Right ventricle myocardium inferior (tissue), 1 donor: ENCODE measurements around the gene SULF2. TPM values are rescaled to one million over a fixed set of nuclear protein-coding genes. Genes with fewer than 3 reads are reported as not detected.
A peak's percentile ranks its signal among the peaks of the same experiment; 100 is the strongest.

Experiments used
- ATAC-seq: fragments of 200-7000 bp; cut with Tn5 transposase; one replicate; pipeline ENCODE4 v1.9.1; 2020; ENCODE audit warnings: mild to moderate bottlenecking, moderate library complexity
- DNase-seq: peaks from one replicate; pipeline ENCODE4 v3.0.0; 2021; ENCODE audit errors: missing footprints
- intact Hi-C: fragments of 100-400 bp; cut with DNase I; formaldehyde crosslinking; loops from one replicate; pipeline ENCODE4 v1.11.0; 2022
- total RNA-seq: library from RNA; stranded (reverse); fragmentation: NEBNext Ultra II Directional; extraction: Animal tissue kit (Norgen Biotek cat#: 25700); gene quantifications from one replicate; pipeline ENCODE4 v1.2.1, GENCODE V29; 2021
- donor health status: DM: no; HTN: yes; CAD: no; lungs with severe emphysema.

SULF2 gene
- total RNA-seq, 1 donor from 2014 or later: 29.5 TPM

DNA sequence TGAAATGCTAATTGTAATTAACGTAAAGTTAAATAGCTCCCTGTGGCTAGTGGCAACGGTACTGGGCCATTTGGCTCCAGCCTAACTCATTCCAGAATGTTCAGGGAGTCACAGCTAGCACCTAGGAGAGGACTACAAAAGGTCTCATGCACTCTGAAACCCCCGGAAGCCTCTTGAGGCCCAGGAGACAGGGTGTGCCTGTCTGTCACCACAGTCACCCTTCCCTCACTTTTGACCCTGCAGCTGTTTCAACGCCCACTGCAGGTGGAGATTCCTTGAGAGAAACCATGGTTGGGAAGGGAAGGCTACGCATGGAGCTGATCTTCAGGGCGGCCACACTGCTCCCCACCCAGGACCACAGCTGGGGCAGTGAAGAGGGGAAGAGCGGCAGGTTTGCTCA lies 58.6 kb downstream of the SULF2 start:
- intact Hi-C loops: loop anchor here (5.0 to 10.0 kb wide), 2 partner anchors 61 to 568 kb away; partner anchors contain the start of gene SULF2
- DNase-seq: no peak
- ATAC-seq: no peak

DNA sequence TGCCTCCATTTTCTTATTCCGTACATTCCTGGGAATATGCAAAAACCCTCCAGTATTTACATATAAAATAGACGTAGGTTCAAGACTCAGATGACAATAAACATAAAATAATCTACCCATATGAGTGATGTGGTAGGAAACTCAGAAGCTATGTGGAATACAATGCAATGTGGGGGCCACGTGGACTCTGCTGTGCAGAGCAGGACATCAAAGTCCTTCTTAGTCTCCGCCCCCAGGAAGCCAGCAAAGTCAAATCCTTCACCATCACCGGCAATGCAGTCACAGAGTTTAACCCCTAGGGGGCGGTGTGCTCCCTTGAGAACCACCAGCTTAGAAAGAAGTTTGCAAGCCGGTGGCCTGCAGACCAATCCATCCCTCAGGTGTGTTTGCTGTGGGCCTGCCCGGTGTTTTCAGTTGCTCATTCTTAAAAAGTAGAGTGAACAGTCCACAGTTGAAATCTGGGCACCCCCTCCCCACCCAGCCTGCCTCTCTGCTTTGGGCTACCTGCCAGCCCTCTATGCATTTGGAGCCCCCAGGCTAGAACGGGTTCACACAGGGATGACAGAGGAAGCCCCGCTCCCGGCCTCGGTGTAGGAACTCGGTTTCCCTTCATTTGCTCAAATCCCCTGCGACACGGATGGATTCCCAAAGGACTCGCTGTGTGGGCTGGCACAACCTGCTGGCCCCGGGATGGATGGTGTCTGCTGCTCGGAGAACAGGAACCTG lies 59.9 kb downstream of the SULF2 start:
- peak; percentile 27 for ATAC-seq
- DNase-seq: peak; percentile 74
- intact Hi-C loops: loop anchor here (1.0 to 10.0 kb wide), 3 partner anchors 62 to 896 kb away; partner anchors contain the start of gene SULF2

DNA sequence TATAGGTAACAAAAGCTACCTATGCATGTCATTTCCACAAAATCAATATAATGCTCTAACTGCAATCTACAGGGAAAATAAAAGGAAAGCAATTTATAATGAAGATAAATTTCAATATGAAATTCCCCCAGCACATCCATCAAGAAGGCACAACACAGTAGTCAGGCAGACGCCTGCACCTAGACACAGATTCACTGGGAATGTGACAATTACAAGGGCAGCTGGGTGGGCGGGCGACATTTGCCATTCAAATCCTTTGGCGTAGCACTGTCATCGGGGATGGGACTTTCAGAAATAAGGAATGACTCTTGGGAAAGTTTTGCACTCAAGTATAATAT lies 60.4 kb downstream of the SULF2 start:
- ATAC-seq (no peak), DNase-seq (no peak)
- intact Hi-C loops: loop anchor here (1.0 to 10.0 kb wide), 3 partner anchors 62 to 896 kb away; partner anchors contain the start of gene SULF2

DNA sequence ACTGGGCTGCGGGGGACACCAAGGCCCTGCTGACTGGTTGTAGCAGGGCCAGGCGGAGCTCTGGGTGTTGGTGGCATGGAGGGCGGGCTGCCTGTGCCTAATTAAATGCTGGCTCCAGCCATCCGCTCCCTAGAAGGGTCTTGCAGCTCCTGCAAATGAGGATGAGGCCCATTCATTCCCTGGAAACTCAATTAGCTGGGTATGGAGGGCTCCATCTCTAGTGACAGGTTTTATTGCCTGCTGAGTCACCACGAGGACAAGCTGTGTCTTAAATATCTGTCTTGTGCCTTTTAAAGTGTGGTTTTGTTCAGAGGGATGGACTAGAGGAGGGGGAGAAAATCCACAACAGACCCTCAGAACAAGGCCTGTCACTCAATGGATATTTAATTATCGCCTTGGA lies 60.9 kb downstream of the SULF2 start:
- intact Hi-C loops: loop anchor here (10.0 kb wide), 1 partner anchor 570 kb away; no protein-coding TSS in a partner anchor
- DNase-seq: no peak
- no peak for ATAC-seq

DNA sequence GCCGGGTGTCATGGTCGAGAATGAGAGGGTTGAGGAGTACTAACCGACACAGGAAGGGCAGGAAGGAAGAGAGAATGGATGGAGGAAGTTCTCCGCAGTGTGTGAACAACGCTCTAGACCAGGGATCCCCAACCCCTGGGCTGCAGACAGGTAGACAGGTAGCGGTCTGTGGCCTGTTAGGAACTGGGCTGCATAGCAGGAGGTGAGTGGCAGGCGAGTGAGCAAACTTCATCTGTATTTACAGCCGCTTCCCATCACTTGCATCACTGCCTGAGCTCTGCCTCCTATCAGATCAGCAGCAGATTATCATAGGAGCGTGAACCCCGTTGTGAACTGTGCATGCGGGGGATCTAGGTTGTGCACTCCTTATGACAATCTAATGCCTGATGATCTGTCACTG lies 62.0 kb downstream of the SULF2 start:
- intact Hi-C loops: loop anchor here (10.0 kb wide), 1 partner anchor 571 kb away; no protein-coding TSS in a partner anchor
- no peak for ATAC-seq
- no peak for DNase-seq

DNA sequence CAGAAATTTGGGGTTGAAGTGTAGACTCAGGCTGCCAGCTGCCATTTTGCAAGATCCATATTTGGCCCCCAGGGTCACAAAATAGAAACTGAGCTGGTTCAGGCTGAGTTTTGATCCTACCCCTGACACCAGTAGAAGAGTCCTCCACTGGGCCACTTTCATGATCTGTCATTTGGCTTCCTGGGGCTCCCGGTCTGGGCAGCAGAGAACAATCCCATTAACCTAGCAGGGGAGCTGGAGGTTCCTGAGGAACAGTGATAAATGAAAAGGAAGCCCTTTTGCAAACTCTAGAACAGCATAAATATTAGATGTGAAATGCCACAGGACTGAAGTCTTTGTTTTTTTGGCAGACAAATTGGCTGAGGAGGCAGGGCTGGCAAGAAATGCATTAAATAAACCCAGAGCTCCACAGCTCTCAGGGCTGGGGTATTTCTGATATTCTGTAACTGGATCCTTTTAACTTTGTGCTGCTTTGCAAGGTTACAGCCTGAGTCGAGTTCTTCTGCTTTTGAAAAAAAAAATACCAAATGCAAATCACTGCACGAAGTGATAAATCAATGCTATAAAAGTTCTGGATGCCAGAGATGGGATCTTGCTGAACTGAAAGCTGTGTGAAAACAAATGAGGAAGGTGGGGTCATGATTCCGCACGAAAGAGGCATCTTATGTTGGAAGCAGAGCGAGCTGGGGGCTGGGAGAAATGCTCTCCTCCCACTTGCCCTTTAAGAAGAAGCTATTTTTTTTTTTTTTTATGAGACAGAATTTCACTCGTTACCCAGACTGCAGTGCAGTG lies 64.4 kb downstream of the SULF2 start:
- DNase-seq (no peak), ATAC-seq (no peak)
- intact Hi-C loops: loop anchor here (10.0 kb wide), 1 partner anchor 574 kb away; no protein-coding TSS in a partner anchor

DNA sequence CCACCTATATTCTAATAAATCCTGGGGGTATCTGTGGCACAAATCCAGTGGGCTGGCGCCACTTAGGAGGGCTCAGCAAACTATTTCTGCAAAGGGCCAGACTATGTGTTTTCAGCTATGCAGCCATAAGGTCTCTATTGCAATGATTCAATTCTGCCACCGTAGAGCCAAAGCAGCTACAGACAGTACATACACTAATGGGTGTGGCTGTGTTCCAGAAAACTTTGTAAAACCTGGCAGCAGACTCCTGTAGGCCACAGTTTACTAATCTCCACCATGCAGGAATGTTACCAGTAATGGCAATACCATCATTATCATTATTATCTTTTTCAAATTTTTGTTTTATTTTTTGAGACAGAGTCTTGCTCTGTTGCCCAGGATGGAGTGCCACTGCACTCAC lies 65.7 kb downstream of the SULF2 start:
- intact Hi-C loops: loop anchor here (10.0 kb wide), 1 partner anchor 575 kb away; no protein-coding TSS in a partner anchor
- ATAC-seq (no peak), DNase-seq (no peak)

DNA sequence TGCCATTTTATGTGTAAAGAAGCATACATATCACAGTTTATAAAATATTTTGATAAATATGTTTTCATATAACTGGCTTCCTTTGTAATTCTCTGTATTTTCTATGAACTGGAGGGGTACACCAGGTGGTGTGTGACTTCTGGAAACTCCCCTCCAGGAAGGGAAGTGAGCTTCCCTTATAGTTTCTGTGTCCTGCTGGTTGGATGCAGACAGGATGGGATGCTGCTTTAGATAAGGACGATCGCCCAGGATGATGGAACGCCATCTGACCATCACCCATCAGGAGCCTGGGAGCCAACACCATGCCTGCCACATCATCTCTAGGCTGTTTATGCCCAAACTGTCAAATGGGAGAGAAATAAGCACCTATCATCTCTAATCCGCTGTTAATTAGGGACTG lies 66.1 kb downstream of the SULF2 start:
- intact Hi-C loops: no loop called here
- DNase-seq (no peak), ATAC-seq (no peak)

DNA sequence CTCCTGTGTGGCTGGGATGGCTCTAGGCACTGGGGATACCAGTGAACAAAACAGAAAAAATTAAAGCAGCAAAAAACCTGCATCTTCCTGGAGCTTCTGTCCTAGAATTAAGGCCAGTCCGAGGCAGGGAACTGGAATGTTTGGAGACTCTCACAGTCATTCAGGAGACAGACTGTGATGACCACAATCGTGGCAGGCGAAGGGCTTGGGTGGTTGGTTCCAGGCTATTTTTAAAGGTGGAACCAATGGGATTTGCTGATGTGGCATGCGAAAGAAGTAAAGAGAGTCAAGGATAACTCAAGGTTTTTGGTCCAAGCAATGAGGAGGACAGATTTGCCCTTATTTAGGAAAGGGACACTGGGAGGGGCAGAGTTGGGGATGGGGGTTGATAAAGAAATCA lies 66.9 kb downstream of the SULF2 start:
- ATAC-seq (no peak), DNase-seq (no peak)

DNA sequence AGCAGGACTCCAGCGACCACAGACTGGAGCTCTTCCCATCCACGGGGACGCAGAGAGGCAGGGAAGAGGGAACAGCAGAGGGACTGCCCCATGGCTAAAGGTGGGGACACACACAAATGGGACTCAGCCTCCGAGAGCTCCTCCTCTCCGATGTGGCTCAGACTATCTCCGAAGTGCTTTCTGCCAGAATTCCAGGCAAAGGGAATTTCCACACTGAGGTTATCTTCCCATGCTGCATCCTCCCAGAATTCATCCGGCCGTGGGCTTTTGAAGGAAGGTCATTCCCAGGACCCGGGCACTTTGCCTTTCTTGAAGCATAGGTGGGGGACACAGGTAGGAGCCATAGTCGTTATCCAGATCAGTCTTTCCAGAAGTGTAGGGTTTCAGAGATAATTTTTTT lies 67.9 kb downstream of the SULF2 start:
- no peak for ATAC-seq
- DNase-seq: no peak
- intact Hi-C loops: no loop called here

More for the DNA sequence above, 66.9 kb downstream of the SULF2 start:
- intact Hi-C loops: no loop called here

DNA sequence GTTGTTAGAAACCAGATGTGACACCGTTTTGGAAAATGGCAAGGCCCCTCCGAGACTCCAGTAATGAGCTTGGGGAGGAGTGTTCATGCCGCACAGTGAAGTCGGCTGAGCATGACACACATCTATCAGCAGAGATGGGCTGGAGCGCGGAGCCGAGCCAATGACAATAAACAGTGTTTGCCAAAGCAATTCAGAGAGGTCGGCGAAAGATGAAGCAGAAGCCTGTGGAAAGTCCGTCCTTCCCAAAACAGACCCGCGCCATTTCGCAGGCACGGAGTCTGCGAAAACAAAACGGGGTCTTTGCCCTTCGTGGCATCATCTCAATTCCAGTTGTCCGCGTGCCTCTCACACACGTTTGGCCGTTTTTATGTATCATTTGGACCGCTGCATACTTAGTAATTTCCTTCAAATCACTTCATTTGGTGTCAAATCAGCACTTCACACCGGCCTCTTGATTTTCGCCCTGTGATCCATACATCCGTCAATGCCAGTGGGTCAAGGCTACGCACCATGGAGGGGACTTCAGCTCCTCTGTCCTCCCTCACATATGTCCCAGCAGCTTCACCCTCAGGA lies 71.3 kb downstream of the SULF2 start:
- DNase-seq: no peak
- no peak for ATAC-seq
- intact Hi-C loops: no loop called here

DNA sequence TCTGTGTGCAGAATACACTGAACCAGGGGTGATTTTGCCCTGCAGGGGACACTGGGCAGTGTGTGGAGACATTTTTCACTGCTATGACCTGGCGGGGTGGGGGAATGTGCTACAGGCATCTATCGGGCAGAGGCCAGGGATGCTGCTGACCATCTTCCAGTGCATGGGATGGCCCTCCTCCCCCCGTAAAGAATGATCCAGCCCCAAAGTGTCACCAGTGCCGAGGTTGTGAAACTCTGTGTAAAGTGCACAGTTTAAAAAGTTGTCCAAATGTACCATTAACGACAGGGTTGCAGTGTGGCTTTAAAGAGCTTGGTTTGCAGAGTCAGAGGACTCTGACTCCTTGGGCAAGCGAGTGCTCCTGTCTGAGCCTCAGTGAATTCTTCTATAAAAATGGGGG lies 72.1 kb downstream of the SULF2 start:
- DNase-seq: no peak
- intact Hi-C loops: no loop called here

DNA sequence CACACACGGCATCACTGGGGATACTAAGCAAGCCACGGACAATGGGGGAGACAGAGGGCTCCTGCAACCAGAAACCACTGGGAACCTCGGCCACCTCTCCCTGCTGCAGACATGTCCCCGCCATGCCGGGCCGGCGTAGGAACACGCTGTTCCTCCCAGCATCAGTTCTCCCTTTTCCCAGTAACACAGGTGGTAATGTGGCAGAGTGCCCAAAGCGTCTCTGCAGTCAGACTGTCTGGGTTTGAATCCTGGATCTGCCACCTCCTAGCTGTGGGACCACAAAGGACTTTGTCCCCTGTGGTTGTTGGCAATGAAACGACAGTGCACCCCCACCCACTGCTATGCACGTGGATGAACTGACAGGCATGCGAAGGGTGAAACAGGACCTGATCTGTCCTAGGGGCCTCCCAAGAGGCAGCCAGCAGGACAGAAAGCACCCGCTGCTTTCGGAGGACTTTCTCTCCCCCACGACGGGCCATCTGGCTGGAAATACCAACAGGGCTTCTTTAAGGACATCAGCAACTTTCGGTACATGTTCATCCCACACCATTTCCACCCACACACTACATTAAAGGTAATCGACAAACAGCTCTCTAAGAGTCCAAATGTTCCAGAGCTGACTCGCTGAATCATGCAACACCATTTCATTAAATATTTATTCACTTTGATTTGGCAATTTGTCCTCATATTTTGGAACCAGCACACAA lies 74.1 kb downstream of the SULF2 start:
- intact Hi-C loops: no loop called here
- DNase-seq (no peak), ATAC-seq (no peak)

More for the DNA sequence above, 72.1 kb downstream of the SULF2 start:
- ATAC-seq: no peak

DNA sequence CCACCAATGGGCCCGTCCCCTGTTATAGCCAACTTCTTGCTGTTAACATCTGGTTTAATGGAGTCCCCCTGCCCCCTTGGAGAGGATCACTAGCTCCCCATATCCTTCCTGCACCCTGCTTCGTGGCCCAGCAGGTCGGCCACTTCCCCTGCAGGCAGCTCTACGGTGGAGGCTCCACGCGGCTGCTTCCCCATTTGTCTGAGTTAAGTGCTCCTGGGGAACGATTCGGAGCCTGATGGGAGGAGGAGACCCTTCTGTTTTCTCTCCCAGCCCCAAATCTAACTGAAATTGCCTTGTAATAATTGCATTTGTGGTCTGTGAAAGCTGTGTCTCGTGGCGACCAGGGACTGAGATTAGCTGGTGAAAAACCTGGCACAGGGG lies 74.6 kb downstream of the SULF2 start:
- intact Hi-C loops: no loop called here
- DNase-seq (no peak), ATAC-seq (no peak)

DNA sequence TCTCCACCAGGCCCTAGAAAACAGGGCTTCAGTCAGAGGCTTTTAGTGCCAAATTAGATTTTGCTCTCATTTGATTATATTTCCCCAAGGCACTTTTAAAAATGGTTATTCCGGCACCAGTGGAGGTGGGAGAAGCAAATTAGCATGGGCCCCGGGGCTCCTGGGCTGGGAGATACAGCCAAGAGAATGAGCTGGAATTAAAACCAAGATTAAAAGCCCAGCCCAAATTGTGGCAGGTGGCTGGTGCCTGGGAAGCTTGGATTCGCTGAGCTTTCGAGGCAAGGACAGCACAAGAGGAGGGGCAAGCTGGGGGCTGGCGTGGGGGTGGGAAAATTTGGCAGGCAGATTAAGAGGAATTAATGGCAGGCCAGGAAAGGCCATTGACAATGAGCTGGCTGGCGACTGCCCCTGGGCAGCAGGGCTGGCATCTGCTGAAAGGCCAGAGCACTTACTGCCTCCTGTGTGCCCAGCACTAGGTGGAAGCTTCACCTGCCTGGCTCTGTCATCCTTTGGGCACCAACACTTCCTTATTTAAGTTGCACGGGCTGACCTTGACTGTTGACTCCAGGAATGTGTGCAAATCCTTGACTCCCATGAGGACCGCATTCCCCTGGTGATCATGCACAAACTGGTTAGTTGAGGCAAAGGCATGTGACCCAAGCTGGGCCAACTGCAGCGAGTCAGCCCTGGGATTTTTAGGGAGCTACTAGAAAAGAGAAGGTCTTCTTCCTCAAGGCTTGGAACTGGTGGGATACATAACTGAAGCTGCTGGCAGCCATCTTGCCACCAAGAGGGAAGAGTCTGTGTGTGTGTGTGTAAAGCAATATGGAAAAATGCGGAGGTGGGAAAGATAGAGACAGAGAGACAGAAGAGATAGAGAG lies 76.1 kb downstream of the SULF2 start:
- DNase-seq (no peak), ATAC-seq (no peak)
- intact Hi-C loops: no loop called here

DNA sequence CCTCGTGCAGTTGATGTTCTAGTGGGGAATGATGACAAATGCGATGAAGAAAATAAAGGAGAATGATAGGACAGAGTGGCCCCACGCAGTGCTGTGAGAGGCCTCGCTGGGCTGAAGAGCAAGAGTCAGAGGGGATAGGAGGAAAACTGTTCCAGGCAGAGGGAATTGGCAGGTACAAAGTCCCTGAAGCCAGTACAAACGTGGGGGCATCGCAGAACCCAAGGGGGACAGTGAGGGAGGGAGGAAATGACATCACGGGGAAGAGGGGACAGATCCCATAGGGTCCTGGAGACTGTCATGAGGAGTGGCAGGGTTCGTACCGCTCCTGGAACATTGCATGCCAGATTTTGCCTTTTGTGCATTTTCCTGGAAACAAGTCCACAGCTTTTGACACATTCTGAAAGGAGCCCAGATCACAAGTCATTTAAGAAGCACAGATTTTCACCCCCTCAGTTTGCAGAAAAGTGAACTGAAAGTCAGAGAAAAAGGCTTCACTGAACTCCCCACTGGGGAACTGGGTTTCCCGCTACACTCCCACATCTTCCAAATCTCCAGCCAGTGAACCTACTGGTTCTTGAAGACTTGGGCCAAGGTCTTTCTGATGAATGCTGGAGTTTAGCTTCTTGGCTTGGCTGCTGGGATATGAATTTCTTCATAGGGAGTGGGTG lies 77.0 kb downstream of the SULF2 start:
- ATAC-seq: no peak
- intact Hi-C loops: no loop called here

DNA sequence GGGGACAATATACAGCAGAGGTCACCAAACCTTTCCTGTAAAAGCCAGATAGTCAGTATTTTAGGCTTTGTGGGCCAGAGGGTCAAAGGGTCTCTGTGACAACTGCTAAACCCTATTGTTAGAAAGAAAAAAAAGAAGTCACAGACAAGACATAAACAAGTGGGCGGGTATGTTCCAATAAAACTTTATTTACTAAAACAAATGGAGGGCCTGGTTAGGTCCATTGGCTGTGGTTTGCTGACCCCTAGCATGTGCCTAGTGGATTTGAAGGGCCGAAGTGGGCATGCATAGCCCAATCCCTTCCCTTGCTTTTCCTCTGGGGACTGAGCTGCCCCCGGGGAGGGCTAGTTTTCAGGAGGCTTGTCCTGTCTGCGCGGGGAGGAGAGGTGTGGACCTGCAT lies 78.9 kb downstream of the SULF2 start:
- intact Hi-C loops: no loop called here
- DNase-seq (no peak), ATAC-seq (no peak)

More for the DNA sequence above, 77.0 kb downstream of the SULF2 start:
- no peak for DNase-seq

DNA sequence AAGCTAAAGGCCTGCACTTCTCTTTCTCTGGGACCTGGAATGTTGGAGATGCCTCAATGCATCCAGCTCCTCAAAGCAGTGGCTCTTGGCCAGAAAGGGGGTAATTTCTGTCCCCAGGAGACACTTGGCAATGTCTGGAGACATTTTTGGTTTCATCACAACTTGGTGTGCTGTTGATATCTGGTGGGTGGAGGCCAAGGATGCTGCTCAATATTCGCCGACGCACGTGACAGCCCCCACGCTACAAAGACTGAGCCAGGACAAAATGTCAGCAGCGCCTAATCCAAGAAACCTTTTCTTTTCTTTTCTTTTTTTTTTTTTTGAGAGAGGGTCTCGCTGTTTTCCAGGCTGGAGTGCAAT lies 79.8 kb downstream of the SULF2 start:
- peak; percentile 40 for ATAC-seq
- no peak for DNase-seq
- intact Hi-C loops: no loop called here
